HUES6 (cell line): ENCODE results near the gene DOCK1.

Source experiments
- H3K27ac ChIP-seq: 2 replicates; pipeline ENCODE4 v1.7.0; 2013; ENCODE audit warnings: low read depth, mild to moderate bottlenecking, low read length, inconsistent platforms
- H3K27me3 ChIP-seq: 2 replicates; pipeline ENCODE4 v1.6.1; 2013; ENCODE audit warnings: low read length; ENCODE audit not compliant: control insufficient read depth, insufficient read depth
- H3K36me3 ChIP-seq: 2 replicates; pipeline ENCODE4 v1.6.1; 2013; ENCODE audit warnings: low read length; ENCODE audit not compliant: control insufficient read depth, insufficient read depth
- H3K4me1 ChIP-seq: 2 replicates; pipeline ENCODE4 v1.6.1; 2013; ENCODE audit warnings: low read length; ENCODE audit not compliant: control insufficient read depth, insufficient read depth
- H3K4me3 ChIP-seq: 2 replicates; pipeline ENCODE4 v1.5.1; 2013; ENCODE audit warnings: low read depth, low read length
- H3K9ac ChIP-seq: one replicate; pipeline ENCODE4 v1.6.1; 2013; ENCODE audit warnings: mild to moderate bottlenecking, low read length
- H3K9me3 ChIP-seq: 2 replicates; pipeline ENCODE4 v1.6.1; 2013; ENCODE audit warnings: low read depth, low read length; ENCODE audit not compliant: control insufficient read depth, insufficient read depth

DOCK1 gene

GRCh38 chr10:126903656-126904360 lies 1.4 kb upstream of the DOCK1 start:
- peaks cover 26% of the 10 kb centered on the region for H3K36me3 ChIP-seq
- no peaks in the 10 kb centered on the region for H3K27me3 ChIP-seq
- no peak overlapping the region for H3K9ac ChIP-seq
- peaks cover 22% of the 10 kb centered on the region for H3K4me1 ChIP-seq
- H3K27ac ChIP-seq = no peak overlapping the region
- peaks cover 11% of the 10 kb centered on the region for H3K9me3 ChIP-seq
- peak overlapping the region; percentile 58 for H3K4me3 ChIP-seq

GRCh38 chr10:126904516-126904817 lies 761 bp upstream of the DOCK1 start:
- H3K4me1 ChIP-seq = peaks cover 26% of the 10 kb centered on the region
- peak overlapping the region; percentile 58 for H3K4me3 ChIP-seq
- H3K27me3 ChIP-seq = no peaks in the 10 kb centered on the region
- H3K27ac ChIP-seq = no peak overlapping the region
- H3K36me3 ChIP-seq = peaks cover 22% of the 10 kb centered on the region
- H3K9me3 ChIP-seq = peaks cover 7% of the 10 kb centered on the region
- peak overlapping the region; percentile 76 for H3K9ac ChIP-seq

- peaks cover 30% of the 10 kb centered on the region for H3K4me1 ChIP-seq
- peak overlapping the region; percentile 56 for H3K9ac ChIP-seq
- no peaks in the 10 kb centered on the region for H3K27me3 ChIP-seq
- peaks cover 12% of the 10 kb centered on the region for H3K36me3 ChIP-seq
- H3K27ac ChIP-seq = peak overlapping the region; percentile 75; the same call in 1 of the 2 replicates
- peak overlapping the region; percentile 58 for H3K4me3 ChIP-seq
- H3K9me3 ChIP-seq = no peaks in the 10 kb centered on the region
These were observed 812 bp downstream of the DOCK1 start for GRCh38 chr10:126905776-126906703.

- Histone ChIP-seq H3K27me3 (no peaks in the 10 kb centered on the region), H3K27ac (no peak overlapping the region), H3K4me3 (peak overlapping the region; percentile 58), H3K9me3 (no peaks in the 10 kb centered on the region), H3K36me3 (peaks cover 8% of the 10 kb centered on the region), H3K9ac (peak overlapping the region; percentile 56), H3K4me1 (peaks cover 38% of the 10 kb centered on the region)
These were observed 1.6 kb downstream of the DOCK1 start for GRCh38 chr10:126906704-126907422.

- no peaks in the 10 kb centered on the region for H3K9me3 ChIP-seq
These were observed 2.3 kb downstream of the DOCK1 start for GRCh38 chr10:126907423-126907970.

DNA sequence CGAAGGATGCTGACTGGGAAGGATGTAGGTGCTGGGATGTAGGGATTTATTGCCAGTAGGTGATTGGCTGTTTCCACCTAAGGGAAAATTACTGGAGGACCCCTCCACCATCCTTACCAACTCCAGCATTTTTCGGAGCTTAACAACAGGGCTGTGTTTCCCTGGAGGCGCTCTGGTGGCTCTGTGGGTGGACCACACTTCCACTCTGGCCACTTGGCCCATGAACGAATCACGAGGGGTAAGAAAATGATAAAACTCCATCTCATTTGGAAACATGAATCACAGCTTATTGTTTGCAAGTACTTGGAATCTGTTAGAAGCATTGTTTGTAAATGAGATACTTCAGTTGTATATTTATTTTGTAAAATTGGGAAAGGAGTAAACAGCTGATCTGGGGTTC lies 3.0 kb downstream of the DOCK1 start:
- Histone ChIP-seq H3K9me3 (no peaks in the 10 kb centered on the region), H3K27me3 (no peaks in the 10 kb centered on the region), H3K4me3 (no peak overlapping the region), H3K27ac (no peak overlapping the region), H3K9ac (no peak overlapping the region), H3K36me3 (no peaks in the 10 kb centered on the region; the same call in none of the 2 replicates), H3K4me1 (peaks cover 38% of the 10 kb centered on the region)

More at GRCh38 chr10:126907423-126907970, 2.3 kb downstream of the DOCK1 start:
- Histone ChIP-seq H3K27ac (no peak overlapping the region), H3K9ac (no peak overlapping the region), H3K36me3 (peaks cover 2% of the 10 kb centered on the region), H3K27me3 (no peaks in the 10 kb centered on the region), H3K4me3 (no peak overlapping the region), H3K4me1 (peaks cover 38% of the 10 kb centered on the region)

DNA sequence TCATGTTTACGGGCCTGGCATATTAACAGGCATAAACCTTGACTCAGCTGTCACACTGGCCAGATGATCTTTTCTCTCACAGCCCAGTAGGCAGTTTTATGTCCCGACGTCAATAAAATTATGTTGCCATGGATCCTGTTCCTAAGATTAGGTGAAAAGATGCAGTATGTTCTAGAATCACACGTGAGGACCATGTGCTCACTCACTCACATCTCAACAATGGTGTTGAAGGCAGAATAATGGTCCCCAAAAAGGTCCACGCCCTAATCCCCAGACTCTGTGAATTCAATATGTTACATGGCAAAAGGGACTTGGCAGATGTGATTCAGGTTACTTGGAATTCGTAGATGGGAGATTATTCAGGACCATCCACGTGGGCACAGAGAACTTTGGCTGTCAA lies 3.5 kb downstream of the DOCK1 start:
- Histone ChIP-seq H3K4me1 (peaks cover 38% of the 10 kb centered on the region), H3K27ac (no peak overlapping the region), H3K36me3 (no peaks in the 10 kb centered on the region; the same call in none of the 2 replicates), H3K27me3 (no peaks in the 10 kb centered on the region), H3K9me3 (no peaks in the 10 kb centered on the region), H3K9ac (no peak overlapping the region), H3K4me3 (no peak overlapping the region)

DNA sequence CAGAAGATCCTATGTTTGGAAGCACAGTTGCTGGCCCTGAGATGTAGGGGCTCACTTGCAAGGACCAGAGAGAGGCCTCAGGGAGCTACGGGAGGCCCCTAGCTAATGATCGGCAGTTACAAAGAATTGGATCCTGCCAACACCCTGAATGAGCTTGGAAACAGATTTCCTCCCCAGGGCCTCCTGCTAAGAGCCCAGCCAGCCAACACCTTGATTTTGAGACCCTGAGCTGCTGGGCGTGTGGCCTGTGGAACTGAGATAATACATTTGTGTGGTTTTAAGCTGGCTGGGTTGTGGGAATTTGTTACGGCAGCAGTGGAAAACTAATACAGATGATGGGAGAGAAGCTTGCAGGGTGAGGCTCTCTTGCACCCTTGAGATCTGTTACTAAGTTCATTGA lies 3.9 kb downstream of the DOCK1 start:
- Histone ChIP-seq H3K27ac (no peak overlapping the region), H3K4me3 (no peak overlapping the region), H3K9ac (no peak overlapping the region), H3K9me3 (no peaks in the 10 kb centered on the region), H3K4me1 (peaks cover 38% of the 10 kb centered on the region), H3K36me3 (no peaks in the 10 kb centered on the region; the same call in 1 of the 2 replicates), H3K27me3 (no peaks in the 10 kb centered on the region)

GRCh38 chr10:126910196-126910595 lies 5.0 kb downstream of the DOCK1 start:
- Histone ChIP-seq H3K9me3 (0 out of 2 replicates have a peak, but pooled peaks cover 2% of the 10 kb centered on the region), H3K27me3 (no peaks in the 10 kb centered on the region), H3K27ac (no peak overlapping the region), H3K4me3 (no peak overlapping the region), H3K9ac (no peak overlapping the region), H3K4me1 (peaks cover 32% of the 10 kb centered on the region), H3K36me3 (no peaks in the 10 kb centered on the region; the same call in 1 of the 2 replicates)

GRCh38 chr10:126910798-126911197 lies 5.6 kb downstream of the DOCK1 start:
- 0 out of 2 replicates have a peak, but pooled peaks cover 2% of the 10 kb centered on the region for H3K9me3 ChIP-seq
- no peaks in the 10 kb centered on the region; the same call in 1 of the 2 replicates for H3K36me3 ChIP-seq
- peaks cover 32% of the 10 kb centered on the region for H3K4me1 ChIP-seq
- no peaks in the 10 kb centered on the region for H3K27me3 ChIP-seq
- no peak overlapping the region for H3K4me3 ChIP-seq
- no peak overlapping the region for H3K9ac ChIP-seq
- no peak overlapping the region for H3K27ac ChIP-seq
